K562 (cell line): ENCODE data around the gene KAZN. TPM values are rescaled to one million over a fixed set of nuclear protein-coding genes. Genes with fewer than 3 reads are reported as not detected.

Experiments
- ATAC-seq: fragments of 200-7000 bp; cut with Tn5 transposase; 3 replicates; pipeline ENCODE4 v1.9.1; 2020; ENCODE audit warnings: moderate library complexity
- BruUV-seq: library from RNA; stranded (reverse); fragments of 400-500 nt; replicated peaks from 2 replicates; lab custom pipeline; 2021; lab: Mats Ljungman, UMichigan
- CTCF ChIA-PET: fragments of 300-600 bp; formaldehyde crosslinking; extraction: SDS; loops from one replicate; lab custom pipeline; 2021; ENCODE audit warnings: low intra/inter-chr PET ratio; lab: Yijun Ruan, JAX
- POLR2A ChIA-PET: fragments of 300-600, 350-650 bp; sonication (Branson Sonifier 250); formaldehyde crosslinking; extraction: SDS; loops from one replicate; lab custom pipeline; 2021; ENCODE audit warnings: antibody characterized with exemption, inconsistent platforms; lab: Yijun Ruan, JAX
- DNase-seq, 4 experiments: peaks; one replicate each; pipeline versions ENCODE4 v3.0.0 to v3.0.0-alpha.2; 2011 to 2018; ENCODE audit warnings: low spot score in 3 of 4, mixed read lengths in 3 of 4; ENCODE audit errors: extremely low read depth in 1 of 4
- FAIRE-seq: peaks from 2 replicates; lab custom pipeline; 2011; peaks lifted over from hg19 to GRCh38; lab: Jason Lieb, UNC
- H2AFZ ChIP-seq: 2 replicates; pipeline ENCODE4 v1.6.0; 2011; ENCODE audit warnings: low read depth, low read length, control low read depth, inconsistent platforms
- H3K27ac ChIP-seq: fragments of 200-600 bp; 3 replicates; pipeline ENCODE4 v1.8.0; 2011; ENCODE audit warnings: low read depth, mild to moderate bottlenecking, control low read depth, inconsistent platforms, low read length, moderate library complexity, mixed read lengths; ENCODE audit errors: extremely low read depth
- H3K27me3 ChIP-seq, 2 experiments: fragments of 300-600 bp in 1 of 2; 2 replicates in 1 of 2; 3 replicates in 1 of 2; pipeline versions ENCODE4 v1.6.0 to v1.8.0; 2011; ENCODE audit warnings: inconsistent platforms in 2 of 2, low read length in 2 of 2, mild to moderate bottlenecking in 1 of 2, mixed read lengths in 1 of 2, moderate library complexity in 1 of 2; ENCODE audit not compliant: control insufficient read depth in 2 of 2, insufficient read depth in 2 of 2
- H3K36me3 ChIP-seq: fragments of 300-600 bp; 3 replicates; pipeline ENCODE4 v1.8.0; 2011; ENCODE audit warnings: mild to moderate bottlenecking, low read length, inconsistent platforms; ENCODE audit not compliant: control insufficient read depth, insufficient read depth
- H3K4me1 ChIP-seq, 2 experiments: fragments of 200-600 bp in 1 of 2; replicated peaks in 1 of 2; 2 replicates in 1 of 2; 3 replicates in 1 of 2; pipeline versions ENCODE4 v1.5.1 to v1.8.0; 2011; ENCODE audit warnings: inconsistent platforms in 2 of 2, low read length in 2 of 2, mild to moderate bottlenecking in 1 of 2, mixed read lengths in 1 of 2, moderate library complexity in 1 of 2; ENCODE audit not compliant: control insufficient read depth in 2 of 2, insufficient read depth in 2 of 2
- H3K4me2 ChIP-seq: 2 replicates; pipeline ENCODE4 v1.6.1; 2011; ENCODE audit warnings: low read length, control low read depth, inconsistent platforms, mixed read lengths; ENCODE audit not compliant: insufficient read depth
- H3K4me3 ChIP-seq: fragments of 200-600 bp; sonication (generic), shearing (Covaris generic); 2 replicates; pipeline ENCODE4 v1.5.1; 2016; ENCODE audit warnings: control low read depth, inconsistent platforms
- H3K79me2 ChIP-seq: fragments of 200-600 bp; 3 replicates; pipeline ENCODE4 v1.8.0; 2011; ENCODE audit warnings: low read length, inconsistent platforms; ENCODE audit not compliant: control insufficient read depth, insufficient read depth
- H3K9ac ChIP-seq, 2 experiments: 2 replicates each; pipeline versions ENCODE4 v1.6.0 to v1.6.1; 2011; ENCODE audit warnings: low read depth in 2 of 2, low read length in 2 of 2, control low read depth in 1 of 2, inconsistent platforms in 1 of 2, mild to moderate bottlenecking in 1 of 2, mixed read lengths in 1 of 2; ENCODE audit not compliant: insufficient read depth in 1 of 2
- H3K9me1 ChIP-seq: one replicate; pipeline ENCODE4 v1.6.0; 2011; ENCODE audit warnings: inconsistent platforms, mild to moderate bottlenecking, low read length, moderate library complexity; ENCODE audit not compliant: control insufficient read depth, insufficient read depth
- H3K9me3 ChIP-seq: replicated peaks from 2 replicates; pipeline ENCODE4 v1.5.1; 2011; ENCODE audit warnings: low read depth, low read length, inconsistent platforms; ENCODE audit not compliant: control insufficient read depth, insufficient read depth
- H4K20me1 ChIP-seq: replicated peaks from 2 replicates; pipeline ENCODE4 v1.6.1; 2011; ENCODE audit warnings: low read length, inconsistent platforms, mixed read lengths; ENCODE audit not compliant: control insufficient read depth, insufficient read depth
- CBX1 ChIP-seq: sonication (generic); IDR thresholded peaks from 2 replicates; pipeline ENCODE4 v1.6.1; 2016; ENCODE audit warnings: antibody characterized with exemption, low read depth, mild to moderate bottlenecking
- CREB1 ChIP-seq, 2 experiments: sonication (generic) in 1 of 2; formaldehyde crosslinking in 1 of 2; IDR thresholded peaks; 2 replicates each; pipeline versions ENCODE4 v1.6.1 to v1.8.0; 2012 to 2022; ENCODE audit warnings: inconsistent platforms in 1 of 2, mild to moderate bottlenecking in 1 of 2, missing genetic modification reagents in 1 of 2, moderate library complexity in 1 of 2
- CREM ChIP-seq: IDR thresholded peaks from 2 replicates; pipeline ENCODE4 v1.6.1; 2014; ENCODE audit warnings: antibody characterized with exemption, low read depth
- EP400 ChIP-seq: fragments of 450-650 bp; IDR thresholded peaks from 2 replicates; pipeline ENCODE4 v1.6.1; 2017; ENCODE audit warnings: antibody characterized with exemption, mild to moderate bottlenecking, moderate library complexity
- PBX2 ChIP-seq, 2 experiments: IDR thresholded peaks in 1 of 2; conservative IDR thresholded peaks in 1 of 2; 2 replicates each; pipeline ENCODE4 v1.6.1; 2016; ENCODE audit warnings: low read depth in 2 of 2, mild to moderate bottlenecking in 1 of 2, missing compliant biosample characterization in 1 of 2, missing genetic modification characterization in 1 of 2, moderate library complexity in 1 of 2
- POLR2A ChIP-seq: fragments of 450-650 bp; conservative IDR thresholded peaks from 2 replicates; pipeline ENCODE4 v1.6.1; 2016
- PRDM10 ChIP-seq: fragments of 450-650 bp; IDR thresholded peaks from 2 replicates; pipeline ENCODE4 v1.6.1; 2018; ENCODE audit not compliant: partially characterized antibody
- SAFB2 ChIP-seq: fragments of 200-400 bp; formaldehyde crosslinking; IDR thresholded peaks from 2 replicates; pipeline ENCODE4 v1.6.1; 2018; ENCODE audit warnings: borderline replicate concordance, low read length, low read depth, moderate library complexity; ENCODE audit not compliant: severe bottlenecking
- SNAPC5 ChIP-seq: fragments of 250-450 bp; sonication (Bioruptor Pico); IDR thresholded peaks from 2 replicates; pipeline ENCODE4 v1.8.0; 2021; ENCODE audit warnings: moderate library complexity, mild to moderate bottlenecking, inconsistent platforms
- SREBF1 ChIP-seq: fragments of 150-350 bp; IDR thresholded peaks from 2 replicates; pipeline ENCODE4 v1.6.1; 2014; ENCODE audit warnings: antibody characterized with exemption, low read depth, low read length, borderline replicate concordance
- STAG1 ChIP-seq: sonication (generic); formaldehyde crosslinking; IDR thresholded peaks from 2 replicates; pipeline ENCODE4 v1.5.0; 2020; ENCODE audit warnings: missing genetic modification reagents, borderline replicate concordance
- ZBTB2 ChIP-seq: fragments of 450-650 bp; IDR thresholded peaks from 2 replicates; pipeline ENCODE4 v1.6.1; 2016; ENCODE audit warnings: antibody characterized with exemption
- ZNF197 ChIP-seq: fragments of 200-800 bp; sonication (Bioruptor generic); IDR thresholded peaks from 2 replicates; pipeline ENCODE4 v1.6.1; 2016; ENCODE audit warnings: low read depth, missing genetic modification characterization, missing compliant biosample characterization
- ZNF212 ChIP-seq: fragments of 450-650 bp; formaldehyde crosslinking; IDR thresholded peaks from 2 replicates; pipeline ENCODE4 v1.4.0; 2020; ENCODE audit warnings: mild to moderate bottlenecking
- ZNF444 ChIP-seq: fragments of 250-450 bp; sonication (Bioruptor Pico); IDR thresholded peaks from 2 replicates; pipeline ENCODE4 v1.4.0; 2020; ENCODE audit warnings: mild to moderate bottlenecking, moderate library complexity
- WGBS: fragments of 100-300 bp; shearing (Covaris generic); methylation state at CpG from one replicate; pipeline ENCODE4 v1.1.6; 2016; ENCODE audit warnings: low coverage, mixed read lengths; ENCODE audit not compliant: insufficient coverage; ENCODE audit errors: missing lambda C conversion rate; 5-methylcytosine and 5-hydroxymethylcytosine counted together
- in situ Hi-C: fragments of 300-500 bp; cut with MboI; formaldehyde crosslinking; loops from 4 replicates; pipeline ENCODE4 v1.15.0; 2018; ENCODE audit warnings: inconsistent platforms, mixed read lengths
- intact Hi-C: fragments of 100-400 bp; cut with micrococcal nuclease; formaldehyde crosslinking; loops from 2 replicates; pipeline ENCODE4 v1.14.2; 2022
- polyA plus RNA-seq, 8 experiments: library from polyadenylated mRNA; depleted of rRNA in 4 of 8; stranded (reverse) in 5 of 8; unstranded in 3 of 8; fragments of >200 nt; fragmentation: Nextera tagmentation in 2 of 8; fragmentation: Illumina TruSeq in 1 of 8; extraction: Ambion mirVana in 2 of 8; extraction: Trizol in 1 of 8; gene quantifications; 2 replicates each; pipeline versions ENCODE4 v1.2.1 to v1.2.3, GENCODE V29; 2011 to 2014; ENCODE audit warnings: inconsistent platforms in 1 of 8, missing spikeins in 1 of 8
- total RNA-seq, 7 experiments: library from RNA; depleted of rRNA in 6 of 7; stranded (reverse); fragments of >200 nt in 6 of 7; fragmentation: Illumina TruSeq in 2 of 7; extraction: Trizol in 2 of 7; gene quantifications; 2 replicates each; pipeline versions ENCODE4 v1.2.1 to v1.2.3, GENCODE V29; 2011 to 2021; ENCODE audit warnings: low replicate concordance in 1 of 7

KAZN gene
- total and polyA plus RNA-seq, 9 of the 15 experiments (the other 6 are each of a cell fraction or from before 2014, with no cell fraction given) = 2.1 to 21.6 (median 5.4) TPM

GRCh38 chr1:14725238-14725637 is 126.8 kb downstream of the KAZN start:
- H2AFZ ChIP-seq = no peak overlapping the region
- no peak overlapping the region for H3K4me3 ChIP-seq
- intact Hi-C loops = no loop called here
- FAIRE-seq = no peak
- in situ Hi-C loops = no loop called here
- ATAC-seq = no peak
- no peaks in the 10 kb centered on the region for H3K36me3 ChIP-seq
- H3K9ac ChIP-seq = no peak overlapping the region
- no peaks in the 10 kb centered on the region; a peak in 1 of 5 replicates for H3K4me1 ChIP-seq
- BruUV-seq = no TSS peak
- H3K9me1 ChIP-seq = no peaks in the 10 kb centered on the region
- peaks cover 34 to 48% of the 10 kb centered on the region in 2 experiments for H3K27me3 ChIP-seq
- H3K79me2 ChIP-seq = no peaks in the 10 kb centered on the region
- H3K4me2 ChIP-seq = no peak overlapping the region
- 0 out of 2 replicates have a peak, but pooled peaks cover 2% of the 10 kb centered on the region for H4K20me1 ChIP-seq
- ChIA-PET POLR2A (no interaction called here), CTCF (interaction anchor here (0.7 kb wide), 1 partner anchor 704 kb away, joined by 3 read pairs; no protein-coding TSS in a partner anchor)
- no peak for DNase-seq
- no peak overlapping the region for H3K27ac ChIP-seq
- 0% methylated on average over 1 of the region's 1 CpG for WGBS
- no peaks in the 10 kb centered on the region for H3K9me3 ChIP-seq
- TF ChIP-seq CREM (no peak), EP400 (no peak), ZBTB2 (no peak), POLR2A (no peak), ZNF197 (CRISPR knock-in tag) (no peak), SAFB2 (no peak), ZNF444 (CRISPR knock-in tag) (no peak), CREB1 (IDR thresholded peaks at IDR 0.05) (no peak), CREB1 (CRISPR knock-in tag; IDR thresholded peaks at IDR 0.05) (no peak), PBX2 (CRISPR knock-in tag; IDR thresholded peaks at IDR 0.05; ENCODE audit: low read depth) (no peak), PBX2 (tag; conservative IDR thresholded peaks at IDR 0.05; ENCODE audit: low read depth) (no peak), SREBF1 (no peak), ZNF212 (CRISPR knock-in tag) (no peak), STAG1 (CRISPR knock-in tag) (no peak), CBX1 (no peak), SNAPC5 (CRISPR knock-in tag) (no peak), PRDM10 (no peak)
